PC-9 (cell line): ENCODE data around the gene TMEM273. TPM values are rescaled to one million over a fixed set of nuclear protein-coding genes. Genes with fewer than 3 reads are reported as not detected.

Source experiments
- BruUV-seq: library from RNA; stranded (reverse); fragments of 400-500 nt; replicated peaks from 2 replicates; lab custom pipeline; 2021; lab: Mats Ljungman, UMichigan
- CTCF ChIA-PET: fragments of 300-600 bp; sonication (Branson Sonifier 250); formaldehyde crosslinking; loops from one replicate; lab custom pipeline; 2022; ENCODE audit warnings: antibody characterized with exemption; lab: Charles Lee
- POLR2A ChIA-PET: fragments of 300-600 bp; sonication (Branson Sonifier 250); formaldehyde crosslinking; loops from one replicate; lab custom pipeline; 2022; ENCODE audit warnings: antibody characterized with exemption; ENCODE audit not compliant: unreplicated experiment; lab: Charles Lee
- DNase-seq, 2 experiments: peaks; one replicate each; pipeline versions ENCODE4 v3.0.0 to v3.0.0-alpha.2; 2015 to 2022; ENCODE audit warnings: mixed read lengths in 1 of 2
- H2AFZ ChIP-seq: fragments of 200-600 bp; sonication (generic); 2 replicates; pipeline ENCODE4 v1.8.1; 2017; ENCODE audit warnings: antibody characterized with exemption
- H3F3A ChIP-seq: fragments of 200-600 bp; sonication (generic); 2 replicates; pipeline ENCODE4 v1.8.1; 2017; ENCODE audit warnings: antibody characterized with exemption, mild to moderate bottlenecking, low read depth; ENCODE audit not compliant: insufficient read depth
- H3K27ac ChIP-seq: fragments of 200-600 bp; sonication (generic); 2 replicates; pipeline ENCODE4 v1.6.1; 2016; ENCODE audit warnings: mixed run types
- H3K27me3 ChIP-seq: fragments of 200-600 bp; sonication (generic); 2 replicates; pipeline ENCODE4 v1.6.1; 2016; ENCODE audit warnings: low read depth, mixed run types; ENCODE audit not compliant: insufficient read depth
- H3K36me3 ChIP-seq: fragments of 200-600 bp; sonication (generic); 2 replicates; pipeline ENCODE4 v1.6.1; 2016; ENCODE audit warnings: low read depth, mixed run types
- H3K4me1 ChIP-seq: fragments of 200-600 bp; sonication (generic); replicated peaks from 2 replicates; pipeline ENCODE4 v1.6.1; 2016; ENCODE audit warnings: mixed run types; ENCODE audit not compliant: insufficient read depth
- H3K4me2 ChIP-seq: fragments of 200-600 bp; sonication (generic); 2 replicates; pipeline ENCODE4 v1.6.1; 2017; ENCODE audit warnings: mixed run types
- H3K4me3 ChIP-seq: fragments of 200-600 bp; sonication (generic); 2 replicates; pipeline ENCODE4 v1.6.1; 2016; ENCODE audit warnings: mixed run types
- H3K79me2 ChIP-seq: fragments of 200-600 bp; sonication (generic); 2 replicates; pipeline ENCODE4 v1.6.1; 2017; ENCODE audit warnings: low read depth, mixed run types
- H3K9me2 ChIP-seq: fragments of 200-600 bp; sonication (generic); 2 replicates; pipeline ENCODE4 v1.8.1; 2017; ENCODE audit warnings: mild to moderate bottlenecking; ENCODE audit not compliant: insufficient read depth
- H3K9me3 ChIP-seq: fragments of 200-600 bp; sonication (generic); 2 replicates; pipeline ENCODE4 v1.8.1; 2016; ENCODE audit warnings: low read depth; ENCODE audit not compliant: insufficient read depth
- H4K20me1 ChIP-seq: fragments of 200-600 bp; sonication (generic); 2 replicates; pipeline ENCODE4 v1.8.1; 2017; ENCODE audit not compliant: insufficient read depth
- EZH2 ChIP-seq: fragments of 200-600 bp; sonication (generic); IDR thresholded peaks from 2 replicates; pipeline ENCODE4 v1.8.0; 2017; ENCODE audit warnings: antibody characterized with exemption, low read depth
- intact Hi-C: fragments of 100-400 bp; cut with micrococcal nuclease; formaldehyde crosslinking; loops from one replicate; pipeline ENCODE4 v1.10.0; 2022; ENCODE audit not compliant: unreplicated experiment
- total RNA-seq: library from RNA; stranded (reverse); gene quantifications from 2 replicates; pipeline ENCODE4 v1.2.3, GENCODE V29; 2021
- TF ChIP-seq, protein P1 (sequence below): fragments of 200-600 bp; sonication (generic); conservative IDR thresholded peaks from 2 replicates; pipeline ENCODE4 v1.6.1; 2017; ENCODE audit warnings: mixed run types, antibody characterized with exemption, mild to moderate bottlenecking, moderate library complexity

Gene TMEM273
- total RNA-seq, 1 experiment from 2014 or later = 0.26 TPM

DNA sequence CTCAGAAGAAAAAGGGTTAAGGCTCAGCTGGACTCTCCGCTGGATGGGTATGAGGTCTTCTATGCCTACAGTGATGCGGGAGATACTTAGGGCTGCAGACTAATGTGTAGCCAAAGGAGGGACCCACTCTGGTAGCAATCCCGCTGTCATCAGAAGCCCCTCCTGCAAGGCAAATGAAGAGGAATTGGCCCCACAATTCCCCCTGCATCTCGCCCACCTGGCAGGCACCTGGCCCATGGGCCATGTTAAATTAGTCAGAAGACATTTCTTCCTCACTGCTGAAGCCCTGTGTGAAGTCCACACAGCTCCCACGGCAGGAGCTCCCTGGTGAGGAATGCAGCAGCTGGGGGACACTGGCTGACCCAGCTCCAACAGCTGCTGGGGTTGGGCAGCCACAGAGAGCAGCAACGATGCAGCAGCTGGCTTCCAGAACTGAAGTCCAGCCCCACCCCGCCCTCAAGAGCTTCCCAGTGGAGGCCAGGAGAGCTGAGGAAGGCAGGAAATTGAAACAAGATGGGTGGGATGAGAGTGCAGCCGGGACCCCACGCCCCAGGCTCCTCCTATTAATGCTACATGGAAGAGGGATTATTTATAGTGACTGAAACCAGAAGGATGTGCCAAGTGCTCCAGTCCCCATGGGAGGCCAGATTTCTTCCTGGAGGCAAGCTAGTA, 78.4 kb downstream of the TMEM273 start:
- POLR2A ChIA-PET = no interaction called here
- CTCF ChIA-PET = no interaction called here

DNA sequence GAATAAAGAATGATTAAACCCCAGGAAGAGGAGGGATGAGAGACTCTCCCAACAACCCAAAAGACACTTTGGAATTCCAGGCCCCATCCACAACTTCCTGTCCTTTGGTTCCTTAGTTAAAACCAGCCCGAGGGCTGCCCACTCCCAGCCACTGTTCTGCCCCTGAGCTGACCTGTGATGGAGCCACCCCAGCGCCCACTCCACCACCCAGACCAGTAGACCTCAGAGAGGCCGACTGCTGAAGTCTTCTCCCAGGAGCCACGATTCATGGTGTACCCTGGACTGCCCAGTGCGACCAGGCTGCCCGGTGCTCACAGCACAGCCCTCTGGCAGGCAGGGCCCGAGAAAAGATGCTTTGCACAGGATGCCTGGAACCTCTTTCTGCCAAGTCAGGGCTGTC, 79.5 kb downstream of the TMEM273 start:
- peak in 1 of 2 experiments; percentile 2 for DNase-seq
- Histone ChIP-seq H3K4me1 (no peaks in the 10 kb centered on the region), H4K20me1 (no peaks in the 10 kb centered on the region), H3K9me3 (no peaks in the 10 kb centered on the region), H2AFZ (no peak overlapping the region), H3K4me2 (no peak overlapping the region), H3K27me3 (peaks cover 43% of the 10 kb centered on the region), H3K36me3 (no peaks in the 10 kb centered on the region), H3K79me2 (no peaks in the 10 kb centered on the region), H3K27ac (no peak overlapping the region), H3K9me2 (no peaks in the 10 kb centered on the region), H3F3A (no peaks in the 10 kb centered on the region), H3K4me3 (no peak overlapping the region)
- intact Hi-C loops = no loop called here
- no TSS peak for BruUV-seq
- no peak for TF ChIP-seq EZH2
- TF ChIP-seq, protein P1, sequence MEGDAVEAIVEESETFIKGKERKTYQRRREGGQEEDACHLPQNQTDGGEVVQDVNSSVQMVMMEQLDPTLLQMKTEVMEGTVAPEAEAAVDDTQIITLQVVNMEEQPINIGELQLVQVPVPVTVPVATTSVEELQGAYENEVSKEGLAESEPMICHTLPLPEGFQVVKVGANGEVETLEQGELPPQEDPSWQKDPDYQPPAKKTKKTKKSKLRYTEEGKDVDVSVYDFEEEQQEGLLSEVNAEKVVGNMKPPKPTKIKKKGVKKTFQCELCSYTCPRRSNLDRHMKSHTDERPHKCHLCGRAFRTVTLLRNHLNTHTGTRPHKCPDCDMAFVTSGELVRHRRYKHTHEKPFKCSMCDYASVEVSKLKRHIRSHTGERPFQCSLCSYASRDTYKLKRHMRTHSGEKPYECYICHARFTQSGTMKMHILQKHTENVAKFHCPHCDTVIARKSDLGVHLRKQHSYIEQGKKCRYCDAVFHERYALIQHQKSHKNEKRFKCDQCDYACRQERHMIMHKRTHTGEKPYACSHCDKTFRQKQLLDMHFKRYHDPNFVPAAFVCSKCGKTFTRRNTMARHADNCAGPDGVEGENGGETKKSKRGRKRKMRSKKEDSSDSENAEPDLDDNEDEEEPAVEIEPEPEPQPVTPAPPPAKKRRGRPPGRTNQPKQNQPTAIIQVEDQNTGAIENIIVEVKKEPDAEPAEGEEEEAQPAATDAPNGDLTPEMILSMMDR = no peak
- POLR2A ChIA-PET = no interaction called here
- CTCF ChIA-PET = no interaction called here

More for the DNA sequence above, 78.4 kb downstream of the TMEM273 start:
- H3F3A ChIP-seq = no peaks in the 10 kb centered on the region
- H3K79me2 ChIP-seq = no peaks in the 10 kb centered on the region
- BruUV-seq = no TSS peak
- H2AFZ ChIP-seq = no peak overlapping the region
- intact Hi-C loops = no loop called here
- H3K9me2 ChIP-seq = no peaks in the 10 kb centered on the region
- no peak for TF ChIP-seq EZH2
- TF ChIP-seq, protein P1 = no peak
- no peak overlapping the region for H3K4me3 ChIP-seq
- H4K20me1 ChIP-seq = no peaks in the 10 kb centered on the region
- H3K36me3 ChIP-seq = no peaks in the 10 kb centered on the region
- H3K4me2 ChIP-seq = no peak overlapping the region
- peaks cover 53% of the 10 kb centered on the region for H3K27me3 ChIP-seq
- peak in 1 of 2 experiments; percentile 10 for DNase-seq
- H3K27ac ChIP-seq = no peak overlapping the region
- H3K4me1 ChIP-seq = no peaks in the 10 kb centered on the region
- no peaks in the 10 kb centered on the region for H3K9me3 ChIP-seq

DNA sequence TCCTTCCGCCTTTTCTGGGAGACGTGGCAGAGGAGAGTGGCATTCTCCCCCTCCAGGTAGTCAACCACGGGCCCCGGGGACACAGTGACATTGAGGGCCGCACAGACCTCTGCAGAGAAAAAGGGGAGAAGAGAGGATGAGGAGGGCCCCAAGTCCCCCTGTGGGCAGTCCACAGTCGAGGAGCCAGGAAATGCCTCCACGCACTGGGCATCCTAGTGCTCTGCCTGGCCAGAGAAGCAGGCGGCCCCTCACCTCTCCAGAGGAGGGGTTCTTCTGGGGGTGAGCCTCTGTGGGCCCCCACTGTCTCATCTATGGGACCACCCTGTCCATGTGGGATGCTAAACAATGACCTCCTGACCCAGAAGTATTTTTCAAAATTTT, 80.3 kb downstream of the TMEM273 start:
- CTCF ChIA-PET = no interaction called here
- POLR2A ChIA-PET = no interaction called here
- Histone ChIP-seq H3F3A (no peaks in the 10 kb centered on the region), H3K36me3 (no peaks in the 10 kb centered on the region), H3K9me3 (no peaks in the 10 kb centered on the region), H3K4me2 (no peak overlapping the region), H2AFZ (no peak overlapping the region), H3K27me3 (peaks cover 46% of the 10 kb centered on the region), H4K20me1 (no peaks in the 10 kb centered on the region), H3K27ac (no peak overlapping the region), H3K79me2 (no peaks in the 10 kb centered on the region), H3K4me3 (no peak overlapping the region), H3K4me1 (no peaks in the 10 kb centered on the region), H3K9me2 (no peaks in the 10 kb centered on the region)
- DNase-seq = peak in 1 of 2 experiments; percentile 19
- intact Hi-C loops = no loop called here
- no peak for TF ChIP-seq EZH2
- TF ChIP-seq, protein P1 = no peak
- BruUV-seq = no TSS peak
